ENCODE data around the gene LYPD8. TPM values are rescaled to one million over a fixed set of nuclear protein-coding genes. Genes with fewer than 3 reads are reported as not detected.

LYPD8 gene
- total and polyA plus RNA-seq, 2 donors, result 0.05 to 0.34 TPM

GRCh38 chr1:248697907-248698306, 57.7 kb downstream of the LYPD8 start:
- Histone ChIP-seq H3K27me3 (ENCODE audit: control insufficient read depth in 2 of 2, insufficient read depth in 1 of 2, low read length in 1 of 2) (no peaks in the 10 kb centered on the region), H3K4me3 (ENCODE audit: low read length in 2 of 2) (no peak overlapping the region), H3K9me3 (ENCODE audit: control insufficient read depth in 2 of 2, insufficient read depth in 1 of 2, low read length in 1 of 2) (peaks cover 0 to 4% of the 10 kb centered on the region in 2 donors), H3K36me3 (ENCODE audit: control insufficient read depth in 2 of 2, insufficient read depth in 2 of 2, low read length in 1 of 2) (no peaks in the 10 kb centered on the region), H3K4me1 (ENCODE audit: control insufficient read depth in 2 of 2, insufficient read depth in 2 of 2, low read length in 2 of 2) (no peaks in the 10 kb centered on the region), H3K27ac (ENCODE audit: low read depth in 1 of 2, low read length in 1 of 2) (no peak overlapping the region)
- no peak for DNase-seq (ENCODE audit: low read depth in 6 of 9, low spot score in 9 of 9)
- WGBS, result 91% methylated on average over 6 of the region's 6 CpGs

- Histone ChIP-seq H3K36me3 (ENCODE audit: control insufficient read depth in 2 of 2, insufficient read depth in 2 of 2, low read length in 1 of 2) (no peaks in the 10 kb centered on the region), H3K4me1 (ENCODE audit: control insufficient read depth in 2 of 2, insufficient read depth in 2 of 2, low read length in 2 of 2) (no peaks in the 10 kb centered on the region), H3K9me3 (ENCODE audit: control insufficient read depth in 2 of 2, insufficient read depth in 1 of 2, low read length in 1 of 2) (peaks cover 0 to 10% of the 10 kb centered on the region in 2 donors), H3K27me3 (ENCODE audit: control insufficient read depth in 2 of 2, insufficient read depth in 1 of 2, low read length in 1 of 2) (no peaks in the 10 kb centered on the region), H3K4me3 (ENCODE audit: low read length in 2 of 2) (no peak overlapping the region), H3K27ac (ENCODE audit: low read depth in 1 of 2, low read length in 1 of 2) (no peak overlapping the region)
- WGBS, result 94% methylated on average over 3 of the region's 3 CpGs
- DNase-seq (ENCODE audit: low read depth in 6 of 9, low spot score in 9 of 9), result no peak
Observed at GRCh38 chr1:248696774-248697173, 58.8 kb downstream of the LYPD8 start.

GRCh38 chr1:248696261-248696660, 59.3 kb downstream of the LYPD8 start:
- DNase-seq (ENCODE audit: low read depth in 6 of 9, low spot score in 9 of 9), result peak in 1 of 9 donors; percentile 1
- H3K9me3 ChIP-seq (ENCODE audit: control insufficient read depth in 2 of 2, insufficient read depth in 1 of 2, low read length in 1 of 2), result peaks cover 2 to 14% of the 10 kb centered on the region in 2 donors
- no peaks in the 10 kb centered on the region for H3K4me1 ChIP-seq (ENCODE audit: control insufficient read depth in 2 of 2, insufficient read depth in 2 of 2, low read length in 2 of 2)
- 69% methylated on average over 3 of the region's 3 CpGs for WGBS
- no peak overlapping the region for H3K27ac ChIP-seq (ENCODE audit: low read depth in 1 of 2, low read length in 1 of 2)
- no peak overlapping the region for H3K4me3 ChIP-seq (ENCODE audit: low read length in 2 of 2)
- H3K36me3 ChIP-seq (ENCODE audit: control insufficient read depth in 2 of 2, insufficient read depth in 2 of 2, low read length in 1 of 2), result no peaks in the 10 kb centered on the region
- no peaks in the 10 kb centered on the region for H3K27me3 ChIP-seq (ENCODE audit: control insufficient read depth in 2 of 2, insufficient read depth in 1 of 2, low read length in 1 of 2)

- H3K27ac ChIP-seq (ENCODE audit: low read depth in 1 of 2, low read length in 1 of 2), result no peak overlapping the region
- H3K36me3 ChIP-seq (ENCODE audit: control insufficient read depth in 2 of 2, insufficient read depth in 2 of 2, low read length in 1 of 2), result no peaks in the 10 kb centered on the region
- no peak for DNase-seq (ENCODE audit: low read depth in 6 of 9, low spot score in 9 of 9)
- WGBS, result 93% methylated on average over 13 of the region's 13 CpGs
- no peak overlapping the region for H3K4me3 ChIP-seq (ENCODE audit: low read length in 2 of 2)
- peaks cover 2 to 14% of the 10 kb centered on the region in 2 donors for H3K9me3 ChIP-seq (ENCODE audit: control insufficient read depth in 2 of 2, insufficient read depth in 1 of 2, low read length in 1 of 2)
- H3K27me3 ChIP-seq (ENCODE audit: control insufficient read depth in 2 of 2, insufficient read depth in 1 of 2, low read length in 1 of 2), result no peaks in the 10 kb centered on the region
- H3K4me1 ChIP-seq (ENCODE audit: control insufficient read depth in 2 of 2, insufficient read depth in 2 of 2, low read length in 2 of 2), result no peaks in the 10 kb centered on the region
Observed at GRCh38 chr1:248695451-248696132, 60.0 kb downstream of the LYPD8 start.

GRCh38 chr1:248691567-248692155, 63.9 kb downstream of the LYPD8 start:
- Histone ChIP-seq H3K27me3 (ENCODE audit: control insufficient read depth in 2 of 2, insufficient read depth in 1 of 2, low read length in 1 of 2) (no peaks in the 10 kb centered on the region), H3K9me3 (ENCODE audit: control insufficient read depth in 2 of 2, insufficient read depth in 1 of 2, low read length in 1 of 2) (peaks cover 2 to 14% of the 10 kb centered on the region in 2 donors), H3K36me3 (ENCODE audit: control insufficient read depth in 2 of 2, insufficient read depth in 2 of 2, low read length in 1 of 2) (no peaks in the 10 kb centered on the region), H3K4me1 (ENCODE audit: control insufficient read depth in 2 of 2, insufficient read depth in 2 of 2, low read length in 2 of 2) (no peaks in the 10 kb centered on the region), H3K4me3 (ENCODE audit: low read length in 2 of 2) (no peak overlapping the region), H3K27ac (ENCODE audit: low read depth in 1 of 2, low read length in 1 of 2) (no peak overlapping the region)
- DNase-seq (ENCODE audit: low read depth in 6 of 9, low spot score in 9 of 9), result no peak
- WGBS, result 92% methylated on average over 51 of the region's 51 CpGs

Other genes with a start within 250 kb of the LYPD8 start
- gene OR2G6, start 247.7 kb downstream of the LYPD8 start, total RNA-seq, result not detected
- gene OR2G6, start 247.7 kb downstream of the LYPD8 start, polyA plus RNA-seq, result 0.05 TPM
- gene OR2T29, start 193.0 kb downstream of the LYPD8 start, total RNA-seq, result not detected
- gene OR2T29, start 193.0 kb downstream of the LYPD8 start, polyA plus RNA-seq, result not detected
- not detected for gene OR2T34, start 181.0 kb downstream of the LYPD8 start, total RNA-seq
- gene OR2T34, start 181.0 kb downstream of the LYPD8 start, polyA plus RNA-seq, result 0.02 TPM
- not detected for gene OR2T10, start 158.1 kb downstream of the LYPD8 start, total RNA-seq
- not detected for gene OR2T10, start 158.1 kb downstream of the LYPD8 start, polyA plus RNA-seq
- gene OR2T11, start 120.7 kb downstream of the LYPD8 start, total RNA-seq, result under 0.01 TPM
- not detected for gene OR2T11, start 120.7 kb downstream of the LYPD8 start, polyA plus RNA-seq
- gene OR2T35, start 110.5 kb downstream of the LYPD8 start, total RNA-seq, result not detected
- gene OR2T35, start 110.5 kb downstream of the LYPD8 start, polyA plus RNA-seq, result not detected
- gene OR2T27, start 100.2 kb downstream of the LYPD8 start, total RNA-seq, result not detected
- not detected for gene OR2T27, start 100.2 kb downstream of the LYPD8 start, polyA plus RNA-seq
- not detected for gene OR14I1, start 53.0 kb downstream of the LYPD8 start, total RNA-seq
- gene OR14I1, start 53.0 kb downstream of the LYPD8 start, polyA plus RNA-seq, result not detected
- gene SH3BP5L, start 70.2 kb upstream of the LYPD8 start, total RNA-seq, result 16.1 TPM
- gene SH3BP5L, start 70.2 kb upstream of the LYPD8 start, polyA plus RNA-seq, result 15.0 TPM
- gene ZNF672, start 82.5 kb upstream of the LYPD8 start, total RNA-seq, result 23.7 TPM
- 16.8 TPM for gene ZNF672, start 82.5 kb upstream of the LYPD8 start, polyA plus RNA-seq
- 20.7 TPM for gene ZNF692, start 103.3 kb upstream of the LYPD8 start, total RNA-seq
- 127 TPM for gene ZNF692, start 103.3 kb upstream of the LYPD8 start, polyA plus RNA-seq
- 8.0 TPM for gene PGBD2, start 150.5 kb upstream of the LYPD8 start, total RNA-seq
- gene PGBD2, start 150.5 kb upstream of the LYPD8 start, polyA plus RNA-seq, result 8.8 TPM